ENCODE measurements around the gene UBE2J2. TPM values are rescaled to one million over a fixed set of nuclear protein-coding genes. Genes with fewer than 3 reads are reported as not detected.

UBE2J2 gene
- total and polyA plus RNA-seq, 7 donors, result 32.4 to 63.6 (median 34.2) TPM

DNA sequence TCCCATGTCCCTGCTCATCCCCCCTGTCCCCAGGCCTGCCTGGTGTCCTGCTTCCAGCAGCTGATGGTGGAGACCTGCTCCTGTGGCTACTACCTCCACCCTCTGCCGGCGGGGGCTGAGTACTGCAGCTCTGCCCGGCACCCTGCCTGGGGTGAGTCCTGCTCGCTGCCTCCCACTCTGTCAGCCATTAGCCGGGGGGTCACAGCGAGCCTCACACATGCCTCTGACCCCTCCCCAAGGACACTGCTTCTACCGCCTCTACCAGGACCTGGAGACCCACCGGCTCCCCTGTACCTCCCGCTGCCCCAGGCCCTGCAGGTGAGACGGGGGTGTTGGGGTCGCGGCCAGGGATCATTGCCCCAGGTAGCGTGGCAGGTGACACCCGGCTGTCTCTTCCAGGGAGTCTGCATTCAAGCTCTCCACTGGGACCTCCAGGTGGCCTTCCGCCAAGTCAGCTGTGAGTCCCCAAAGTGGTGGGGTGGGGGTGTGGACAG, 16.6 kb upstream of the UBE2J2 start:
- TF ChIP-seq POLR2AphosphoS5 (IDR thresholded peaks at IDR 0.05) (no peak), POLR2A (IDR thresholded peaks at IDR 0.05) (no peak), EP300 (IDR thresholded peaks at IDR 0.05) (no peak)
- TF ChIP-seq, protein P1, sequence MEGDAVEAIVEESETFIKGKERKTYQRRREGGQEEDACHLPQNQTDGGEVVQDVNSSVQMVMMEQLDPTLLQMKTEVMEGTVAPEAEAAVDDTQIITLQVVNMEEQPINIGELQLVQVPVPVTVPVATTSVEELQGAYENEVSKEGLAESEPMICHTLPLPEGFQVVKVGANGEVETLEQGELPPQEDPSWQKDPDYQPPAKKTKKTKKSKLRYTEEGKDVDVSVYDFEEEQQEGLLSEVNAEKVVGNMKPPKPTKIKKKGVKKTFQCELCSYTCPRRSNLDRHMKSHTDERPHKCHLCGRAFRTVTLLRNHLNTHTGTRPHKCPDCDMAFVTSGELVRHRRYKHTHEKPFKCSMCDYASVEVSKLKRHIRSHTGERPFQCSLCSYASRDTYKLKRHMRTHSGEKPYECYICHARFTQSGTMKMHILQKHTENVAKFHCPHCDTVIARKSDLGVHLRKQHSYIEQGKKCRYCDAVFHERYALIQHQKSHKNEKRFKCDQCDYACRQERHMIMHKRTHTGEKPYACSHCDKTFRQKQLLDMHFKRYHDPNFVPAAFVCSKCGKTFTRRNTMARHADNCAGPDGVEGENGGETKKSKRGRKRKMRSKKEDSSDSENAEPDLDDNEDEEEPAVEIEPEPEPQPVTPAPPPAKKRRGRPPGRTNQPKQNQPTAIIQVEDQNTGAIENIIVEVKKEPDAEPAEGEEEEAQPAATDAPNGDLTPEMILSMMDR (IDR thresholded peaks at IDR 0.05), result peak; percentile 33 to 67 (median 54)
- Histone ChIP-seq H3K9me3 (no peaks in the 10 kb centered on the region), H3K4me1 (peaks cover 0 to 9% (median 4%) of the 10 kb centered on the region in 4 donors), H3K36me3 (peaks cover 0 to 18% (median 1%) of the 10 kb centered on the region in 4 donors), H3K27ac (no peak overlapping the region), H3K4me3 (no peak overlapping the region), H3K27me3 (peaks cover 11 to 27% (median 22%) of the 10 kb centered on the region in 3 donors)
- intact Hi-C loops (cut with DNase I), result loop anchor here (1.0 kb wide), 1 partner anchor 168 kb away; no protein-coding TSS in a partner anchor
- 38 to 52% methylated on average over 15 of the region's 15 CpGs for WGBS, 2 donors
- DNase-seq, result no peak

DNA sequence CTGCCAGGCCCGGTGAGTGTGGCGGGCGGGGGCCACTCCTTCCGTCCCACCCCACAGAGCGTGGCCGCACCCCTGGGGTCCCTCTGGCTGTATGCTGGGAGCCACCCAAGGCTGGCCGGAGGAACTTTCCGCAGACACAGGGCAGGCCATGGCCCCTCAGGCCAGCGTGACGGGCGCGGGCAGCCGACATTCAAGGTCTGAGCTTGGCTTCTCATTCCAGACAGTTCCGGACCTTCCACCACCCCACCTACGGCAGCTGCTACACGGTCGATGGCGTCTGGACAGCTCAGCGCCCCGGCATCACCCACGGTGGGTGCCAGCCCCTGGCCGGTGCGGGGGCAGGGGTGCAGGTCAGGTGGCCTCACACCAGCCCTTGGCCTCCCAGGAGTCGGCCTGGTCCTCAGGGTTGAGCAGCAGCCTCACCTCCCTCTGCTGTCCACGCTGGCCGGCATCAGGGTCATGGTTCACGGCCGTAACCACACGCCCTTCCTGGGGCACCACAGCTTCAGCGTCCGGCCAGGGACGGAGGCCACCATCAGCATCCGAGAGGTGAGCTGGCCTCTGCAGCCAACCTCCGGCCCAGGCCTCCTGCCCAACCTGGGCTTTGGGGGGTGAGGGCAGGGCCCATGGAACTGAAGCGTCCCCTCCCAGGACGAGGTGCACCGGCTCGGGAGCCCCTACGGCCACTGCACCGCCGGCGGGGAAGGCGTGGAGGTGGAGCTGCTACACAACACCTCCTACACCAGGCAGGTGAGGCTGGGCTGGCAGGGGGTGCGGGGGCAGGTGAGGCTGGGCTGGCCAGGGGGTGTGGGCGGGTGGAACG, 13.8 kb upstream of the UBE2J2 start:
- no peaks in the 10 kb centered on the region for H3K36me3 ChIP-seq
- H3K4me3 ChIP-seq, result no peak overlapping the region
- TF ChIP-seq POLR2AphosphoS5 (IDR thresholded peaks at IDR 0.05) (no peak), EP300 (IDR thresholded peaks at IDR 0.05) (no peak), POLR2A (IDR thresholded peaks at IDR 0.05) (no peak)
- TF ChIP-seq, protein P1 (IDR thresholded peaks at IDR 0.05), result no peak
- DNase-seq, result no peak
- H3K4me1 ChIP-seq, result peaks cover 0 to 9% (median 4%) of the 10 kb centered on the region in 4 donors
- peaks cover 15 to 34% (median 32%) of the 10 kb centered on the region in 3 donors for H3K27me3 ChIP-seq
- no peak overlapping the region for H3K27ac ChIP-seq
- H3K9me3 ChIP-seq, result no peaks in the 10 kb centered on the region
- 55 to 82% methylated on average over 46 of the region's 46 CpGs for WGBS, 2 donors
- intact Hi-C loops (cut with DNase I), result no loop called here

DNA sequence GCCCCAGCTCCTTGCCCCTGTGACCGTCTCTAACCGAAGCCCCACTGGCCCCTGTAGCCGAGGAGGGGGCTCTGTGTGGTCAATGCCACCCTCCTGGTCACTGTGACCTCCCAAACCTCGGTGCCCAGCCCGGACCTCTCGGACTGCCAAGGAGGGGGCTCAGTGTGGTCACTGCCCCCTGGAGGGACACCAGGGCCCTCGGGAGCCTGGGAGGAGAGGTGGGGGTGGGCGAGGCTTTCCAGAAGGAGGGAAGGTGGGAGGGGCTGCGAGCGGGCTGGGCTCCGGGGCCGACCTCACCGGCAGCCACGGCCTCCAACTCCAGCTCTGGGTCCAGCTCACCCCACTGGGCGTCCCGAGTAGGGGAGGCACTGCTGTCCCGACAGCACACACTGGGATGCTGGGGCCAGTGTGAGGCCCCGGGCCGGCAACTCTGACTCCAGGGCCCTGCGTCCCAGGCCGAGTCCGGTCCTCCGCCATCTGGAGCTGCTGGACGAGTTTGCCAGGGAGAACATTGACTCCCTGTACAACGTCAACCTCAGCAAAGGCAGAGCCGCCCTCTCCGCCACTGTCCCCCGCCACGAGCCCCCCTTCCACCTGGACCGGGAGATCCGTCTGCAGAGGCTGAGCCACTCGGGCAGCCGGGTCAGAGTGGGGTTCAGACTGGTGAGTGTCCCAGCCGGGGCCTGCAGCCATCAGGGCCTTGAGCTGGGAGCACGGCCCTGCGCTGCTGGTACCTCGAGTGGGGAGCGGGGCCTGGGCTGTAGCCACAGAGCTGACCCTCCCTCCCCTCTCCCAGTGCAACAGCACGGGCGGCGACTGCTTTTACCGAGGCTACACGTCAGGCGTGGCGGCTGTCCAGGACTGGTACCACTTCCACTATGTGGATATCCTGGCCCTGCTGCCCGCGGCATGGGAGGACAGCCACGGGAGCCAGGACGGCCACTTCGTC, 12.9 kb upstream of the UBE2J2 start:
- intact Hi-C loops (cut with DNase I), result no loop called here
- no peak for DNase-seq
- Histone ChIP-seq H3K36me3 (no peaks in the 10 kb centered on the region), H3K4me1 (peaks cover 0 to 7% (median 4%) of the 10 kb centered on the region in 4 donors), H3K9me3 (no peaks in the 10 kb centered on the region), H3K27me3 (peaks cover 15 to 34% (median 32%) of the 10 kb centered on the region in 3 donors), H3K4me3 (no peak overlapping the region), H3K27ac (no peak overlapping the region)
- 40 to 68% methylated on average over 50 of the region's 50 CpGs for WGBS, 2 donors
- TF ChIP-seq POLR2A (IDR thresholded peaks at IDR 0.05) (no peak), POLR2AphosphoS5 (IDR thresholded peaks at IDR 0.05) (no peak), EP300 (IDR thresholded peaks at IDR 0.05) (no peak)
- TF ChIP-seq, protein P1 (IDR thresholded peaks at IDR 0.05), result no peak

DNA sequence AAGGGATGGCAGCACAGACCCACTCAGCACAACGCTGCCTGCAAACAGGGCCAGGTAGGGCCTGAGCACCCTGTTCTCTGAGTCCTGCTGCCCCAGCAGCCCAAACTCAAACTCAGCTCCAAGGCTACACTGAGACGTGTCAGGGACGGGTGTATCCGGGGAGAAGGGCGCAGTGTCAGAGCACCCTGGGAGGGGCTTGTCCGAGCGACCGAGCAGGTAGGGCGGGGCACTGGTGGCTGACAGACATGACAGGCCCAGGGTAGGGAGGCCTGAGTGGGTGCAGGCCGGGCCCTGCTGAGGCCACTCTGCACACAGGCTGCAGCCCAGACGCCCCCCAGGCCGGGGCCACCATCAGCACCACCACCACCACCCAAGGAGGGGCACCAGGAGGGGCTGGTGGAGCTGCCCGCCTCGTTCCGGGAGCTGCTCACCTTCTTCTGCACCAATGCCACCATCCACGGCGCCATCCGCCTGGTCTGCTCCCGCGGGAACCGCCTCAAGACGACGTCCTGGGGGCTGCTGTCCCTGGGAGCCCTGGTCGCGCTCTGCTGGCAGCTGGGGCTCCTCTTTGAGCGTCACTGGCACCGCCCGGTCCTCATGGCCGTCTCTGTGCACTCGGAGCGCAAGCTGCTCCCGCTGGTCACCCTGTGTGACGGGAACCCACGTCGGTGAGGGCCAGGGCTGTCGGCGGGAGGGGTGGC, 12.1 kb upstream of the UBE2J2 start:
- WGBS, 2 donors, result 22 to 68% methylated on average over 37 of the region's 37 CpGs
- H3K27me3 ChIP-seq, result peaks cover 15 to 34% (median 32%) of the 10 kb centered on the region in 3 donors
- intact Hi-C loops (cut with DNase I), result no loop called here
- no peak for TF ChIP-seq POLR2AphosphoS5 (IDR thresholded peaks at IDR 0.05)
- TF ChIP-seq POLR2A (IDR thresholded peaks at IDR 0.05), result no peak
- TF ChIP-seq, protein P1 (IDR thresholded peaks at IDR 0.05), result no peak
- TF ChIP-seq EP300 (IDR thresholded peaks at IDR 0.05), result no peak
- H3K9me3 ChIP-seq, result no peaks in the 10 kb centered on the region
- DNase-seq, result no peak
- no peak overlapping the region for H3K27ac ChIP-seq
- no peak overlapping the region for H3K4me3 ChIP-seq
- H3K36me3 ChIP-seq, result no peaks in the 10 kb centered on the region
- no peaks in the 10 kb centered on the region for H3K4me1 ChIP-seq
